ENCODE measurements around the gene NHERF2. TPM values are rescaled to one million over a fixed set of nuclear protein-coding genes. Genes with fewer than 3 reads are reported as not detected.

Gene NHERF2
- total RNA-seq, 2 donors from 2014 or later: 20.1 to 25.5 TPM

- H3K9me3 ChIP-seq (ENCODE audit: control insufficient read depth, low read length): no peaks in the 10 kb centered on the region
- no peak for TF ChIP-seq CTCF (conservative IDR thresholded peaks at IDR 0.05)
- no peak for DNase-seq
- H3K36me3 Mint-ChIP-seq (ENCODE audit: low read depth): peaks cover 34% of the 10 kb centered on the region
- H3K27me3 Mint-ChIP-seq (ENCODE audit: insufficient read depth): no peaks in the 10 kb centered on the region
- no peak overlapping the region for H3K4me3 Mint-ChIP-seq
- no peaks in the 10 kb centered on the region for H3K9me3 Mint-ChIP-seq
- H3K27me3 ChIP-seq (ENCODE audit: control insufficient read depth, insufficient read depth, low read length, poor library complexity, severe bottlenecking): no peaks in the 10 kb centered on the region
- H3K4me1 ChIP-seq (ENCODE audit: control insufficient read depth, insufficient read depth, low read length): no peaks in the 10 kb centered on the region
- peaks cover 16% of the 10 kb centered on the region for H3K36me3 ChIP-seq (ENCODE audit: control insufficient read depth, insufficient read depth, low read length)
- no peak overlapping the region for H3K9ac ChIP-seq (ENCODE audit: extremely low read depth, low read length, poor library complexity, severe bottlenecking)
- no peak overlapping the region for H3K4me3 ChIP-seq (ENCODE audit: low read length)
- WGBS, 2 experiments (ENCODE audit: insufficient coverage in 1 of 2, insufficient read length in 1 of 2): 94 to 96% methylated on average over 21 to 28 of the region's 28 CpGs
- peaks cover 4% of the 10 kb centered on the region for H3K4me1 Mint-ChIP-seq
- H3K27ac Mint-ChIP-seq: no peak overlapping the region
- no peak overlapping the region for H3K27ac ChIP-seq (ENCODE audit: low read depth, low read length)
Measured at GRCh38 chr16:2062801-2063200, 36.1 kb downstream of the NHERF2 start.

GRCh38 chr16:2063861-2064260 lies 37.2 kb downstream of the NHERF2 start:
- H3K27ac ChIP-seq (ENCODE audit: low read depth, low read length): no peak overlapping the region
- H3K4me1 Mint-ChIP-seq: no peaks in the 10 kb centered on the region
- DNase-seq: no peak
- H3K27me3 ChIP-seq (ENCODE audit: control insufficient read depth, insufficient read depth, low read length, poor library complexity, severe bottlenecking): no peaks in the 10 kb centered on the region
- H3K9me3 Mint-ChIP-seq: no peaks in the 10 kb centered on the region
- peaks cover 41% of the 10 kb centered on the region for H3K36me3 Mint-ChIP-seq (ENCODE audit: low read depth)
- H3K27ac Mint-ChIP-seq: no peak overlapping the region
- no peak for TF ChIP-seq CTCF (conservative IDR thresholded peaks at IDR 0.05)
- peaks cover 16% of the 10 kb centered on the region for H3K36me3 ChIP-seq (ENCODE audit: control insufficient read depth, insufficient read depth, low read length)
- no peaks in the 10 kb centered on the region for H3K4me1 ChIP-seq (ENCODE audit: control insufficient read depth, insufficient read depth, low read length)
- H3K9ac ChIP-seq (ENCODE audit: extremely low read depth, low read length, poor library complexity, severe bottlenecking): no peak overlapping the region
- no peaks in the 10 kb centered on the region for H3K27me3 Mint-ChIP-seq (ENCODE audit: insufficient read depth)
- H3K4me3 ChIP-seq (ENCODE audit: low read length): no peak overlapping the region
- H3K4me3 Mint-ChIP-seq: no peak overlapping the region
- no peaks in the 10 kb centered on the region for H3K9me3 ChIP-seq (ENCODE audit: control insufficient read depth, low read length)
- WGBS, 2 experiments (ENCODE audit: insufficient coverage in 1 of 2, insufficient read length in 1 of 2): 93 to 97% methylated on average over 22 to 25 of the region's 25 CpGs

GRCh38 chr16:2064368-2064945 lies 37.8 kb downstream of the NHERF2 start:
- peaks cover 44% of the 10 kb centered on the region for H3K36me3 Mint-ChIP-seq (ENCODE audit: low read depth)
- no peak overlapping the region for H3K4me3 Mint-ChIP-seq
- H3K27ac Mint-ChIP-seq: no peak overlapping the region
- Histone ChIP-seq H3K4me1 (ENCODE audit: control insufficient read depth, insufficient read depth, low read length) (no peaks in the 10 kb centered on the region), H3K36me3 (ENCODE audit: control insufficient read depth, insufficient read depth, low read length) (peaks cover 16% of the 10 kb centered on the region), H3K9me3 (ENCODE audit: control insufficient read depth, low read length) (no peaks in the 10 kb centered on the region), H3K27ac (ENCODE audit: low read depth, low read length) (no peak overlapping the region), H3K27me3 (ENCODE audit: control insufficient read depth, insufficient read depth, low read length, poor library complexity, severe bottlenecking) (no peaks in the 10 kb centered on the region), H3K9ac (ENCODE audit: extremely low read depth, low read length, poor library complexity, severe bottlenecking) (no peak overlapping the region), H3K4me3 (ENCODE audit: low read length) (no peak overlapping the region)
- H3K4me1 Mint-ChIP-seq: no peaks in the 10 kb centered on the region
- H3K27me3 Mint-ChIP-seq (ENCODE audit: insufficient read depth): no peaks in the 10 kb centered on the region
- no peak for TF ChIP-seq CTCF (conservative IDR thresholded peaks at IDR 0.05)
- no peaks in the 10 kb centered on the region for H3K9me3 Mint-ChIP-seq
- no peak for DNase-seq
- 94 to 95% methylated on average over 10 to 16 of the region's 16 CpGs for WGBS, 2 experiments (ENCODE audit: insufficient coverage in 1 of 2, insufficient read length in 1 of 2)

Measured in endodermal cell (in vitro differentiated cells).